Measurements from ENCODE around the gene ARL3.

The ARL3 gene

GRCh38 chr10:102624751-102625645 lies 89.2 kb downstream of the ARL3 start:
- H3K27ac ChIP-seq (ENCODE audit: low read depth, low read length): no peak overlapping the region
- no peaks in the 10 kb centered on the region for H3K79me2 ChIP-seq (ENCODE audit: control insufficient read depth, low read length)
- no peaks in the 10 kb centered on the region for H3K9me3 ChIP-seq (ENCODE audit: control insufficient read depth, insufficient read depth, low read length)
- no peaks in the 10 kb centered on the region for H3K36me3 ChIP-seq (ENCODE audit: control insufficient read depth, low read length)
- no peaks in the 10 kb centered on the region for H3F3A ChIP-seq (ENCODE audit: control insufficient read depth, insufficient read depth)
- H3K9me2 ChIP-seq (replicated peaks; ENCODE audit: control insufficient read depth, low read length): no peaks in the 10 kb centered on the region
- no peak overlapping the region for H3K4me3 ChIP-seq (ENCODE audit: low read length)
- H4K20me1 ChIP-seq (ENCODE audit: control insufficient read depth, insufficient read depth, low read depth, low read length): no peaks in the 10 kb centered on the region; the same call in 1 of the 2 replicates
- no peaks in the 10 kb centered on the region for H3K4me1 ChIP-seq (ENCODE audit: control insufficient read depth, low read length)
- TF ChIP-seq CTCF (IDR thresholded peaks at IDR 0.05; ENCODE audit: low read depth, low read length, poor library complexity, severe bottlenecking) (no peak), EZH2phosphoT487 (IDR thresholded peaks at IDR 0.05; ENCODE audit: borderline replicate concordance, low read length) (no peak)
- no peak overlapping the region for H3K4me2 ChIP-seq (ENCODE audit: low read length)
- no peaks in the 10 kb centered on the region for H3K27me3 ChIP-seq (ENCODE audit: control insufficient read depth, low read length)

- no peak overlapping the region for H3K4me3 ChIP-seq (ENCODE audit: low read length)
- H3K27me3 ChIP-seq (ENCODE audit: control insufficient read depth, low read length): no peaks in the 10 kb centered on the region
- no peak for TF ChIP-seq EZH2phosphoT487 (IDR thresholded peaks at IDR 0.05; ENCODE audit: borderline replicate concordance, low read length)
- TF ChIP-seq CTCF (IDR thresholded peaks at IDR 0.05; ENCODE audit: low read depth, low read length, poor library complexity, severe bottlenecking): no peak
- no peaks in the 10 kb centered on the region for H3K79me2 ChIP-seq (ENCODE audit: control insufficient read depth, low read length)
- H3K9me2 ChIP-seq (replicated peaks; ENCODE audit: control insufficient read depth, low read length): no peaks in the 10 kb centered on the region
- H3K36me3 ChIP-seq (ENCODE audit: control insufficient read depth, low read length): no peaks in the 10 kb centered on the region
- no peaks in the 10 kb centered on the region; the same call in 1 of the 2 replicates for H4K20me1 ChIP-seq (ENCODE audit: control insufficient read depth, insufficient read depth, low read depth, low read length)
- no peak overlapping the region for H3K4me2 ChIP-seq (ENCODE audit: low read length)
- H3K27ac ChIP-seq (ENCODE audit: low read depth, low read length): no peak overlapping the region
- no peaks in the 10 kb centered on the region for H3K9me3 ChIP-seq (ENCODE audit: control insufficient read depth, insufficient read depth, low read length)
- no peaks in the 10 kb centered on the region for H3F3A ChIP-seq (ENCODE audit: control insufficient read depth, insufficient read depth)
- no peaks in the 10 kb centered on the region for H3K4me1 ChIP-seq (ENCODE audit: control insufficient read depth, low read length)
Observed at GRCh38 chr10:102624094-102624493, 90.1 kb downstream of the ARL3 start.
